Adrenal gland (tissue), 12 donors: ENCODE measurements around the gene PAGE4. TPM values are rescaled to one million over a fixed set of nuclear protein-coding genes. Genes with fewer than 3 reads are reported as not detected.

ENCODE experiments used
- DNase-seq, 7 donors: peaks; one replicate each; pipeline ENCODE4 v3.0.0-alpha.2; 2019 to 2020
- H3K27ac ChIP-seq, 5 donors: fragments of 200-600 bp; sonication (generic) in 4 of 5; 1 replicate in 3 of 5; 2 replicates in 2 of 5; pipeline versions ENCODE4 v1.5.1 to v1.8.0; 2016 to 2020; ENCODE audit warnings: mild to moderate bottlenecking in 1 of 5
- H3K27me3 ChIP-seq: fragments of 200-600 bp; 2 replicates; pipeline ENCODE4 v1.8.0; 2021
- H3K36me3 ChIP-seq, 2 donors: fragments of 200-600 bp; replicated peaks in 1 of 2; 1 replicate in 1 of 2; 2 replicates in 1 of 2; pipeline versions ENCODE4 v1.5.1 to v1.8.0; 2018 to 2022
- H3K4me1 ChIP-seq, 2 donors: fragments of 200-600 bp; replicated peaks in 1 of 2; 1 replicate in 1 of 2; 2 replicates in 1 of 2; pipeline versions ENCODE4 v1.5.1 to v1.8.0; 2018 to 2021
- H3K4me3 ChIP-seq, 4 donors: fragments of 200-600 bp; sonication (generic) in 3 of 4; one replicate each; pipeline ENCODE4 v1.5.1; 2016 to 2018
- H3K9me3 ChIP-seq, 3 donors: fragments of 200-600 bp; sonication (generic) in 1 of 3; replicated peaks in 1 of 3; 1 replicate in 2 of 3; 2 replicates in 1 of 3; pipeline versions ENCODE4 v1.5.1 to v1.8.0; 2016 to 2021
- CTCF ChIP-seq, 6 experiments: fragments of 450-650 bp in 4 of 6; fragments of 200-600 bp in 2 of 6; sonication (generic) in 1 of 6; IDR thresholded peaks; 1 replicate in 5 of 6; 2 replicates in 1 of 6; pipeline versions ENCODE4 v1.5.1 to v1.8.0; 2016 to 2021; ENCODE audit warnings: antibody characterized with exemption in 6 of 6, mild to moderate bottlenecking in 2 of 6, moderate library complexity in 1 of 6
- POLR2A ChIP-seq, 2 donors: fragments of 450-650 bp; IDR thresholded peaks; one replicate each; pipeline ENCODE4 v1.6.1; 2017; ENCODE audit warnings: antibody characterized with exemption in 2 of 2, mild to moderate bottlenecking in 2 of 2, moderate library complexity in 1 of 2
- WGBS, 4 donors: extraction: QIAGEN DNeasy Blood & Tissue Kit in 2 of 4; methylation state at CpG; one replicate each; pipeline versions ENCODE4 v1.1.5 to v1.1.7; 2013 to 2017; 5-methylcytosine and 5-hydroxymethylcytosine counted together
- intact Hi-C, 2 donors: fragments of 100-400 bp; cut with DNase I; formaldehyde crosslinking; loops; one replicate each; pipeline versions ENCODE4 v1.14.1 to v1.15.0; 2022 to 2023
- polyA plus RNA-seq, 3 donors: library from polyadenylated mRNA; stranded (reverse); fragments of 200-250 nt in 2 of 3; fragments of 350-450 nt in 1 of 3; fragmentation: Illumina TruSeq in 1 of 3; extraction: RNeasy Lipid Tissue Mini Kit (QIAGEN cat#74804) in 1 of 3; gene quantifications; one replicate each; pipeline ENCODE4 v1.2.3, GENCODE V29; 2013 to 2014
- total RNA-seq, 9 donors: library from RNA; depleted of rRNA in 4 of 9; stranded (reverse); fragments of >200 nt in 4 of 9; fragments of 120-200 nt in 1 of 9; fragmentation: NEBNext Ultra II Directional in 1 of 9; extraction: Animal tissue kit (Norgen Biotek cat#: 25700) in 1 of 9; gene quantifications; one replicate each; pipeline versions ENCODE4 v1.1.0 to v1.2.4, GENCODE V29; 2013 to 2023
- donor health status: healthy with polysubstance abuse.
- donor health status: Bipolar disorder and iron deficiency.
- donor health status: DM: yes; HTN: yes; CAD: no.
- donor health status: DM: no; HTN: no; CAD: no.
- donor health status: DM: no; HTN: no; CAD: no.
- donor health status: DM: yes; HTN: yes; CAD: no.

The PAGE4 gene
- total and polyA plus RNA-seq, 12 donors = 0.83 to 9.7 (median 3.3) TPM; not detected in 6

DNA sequence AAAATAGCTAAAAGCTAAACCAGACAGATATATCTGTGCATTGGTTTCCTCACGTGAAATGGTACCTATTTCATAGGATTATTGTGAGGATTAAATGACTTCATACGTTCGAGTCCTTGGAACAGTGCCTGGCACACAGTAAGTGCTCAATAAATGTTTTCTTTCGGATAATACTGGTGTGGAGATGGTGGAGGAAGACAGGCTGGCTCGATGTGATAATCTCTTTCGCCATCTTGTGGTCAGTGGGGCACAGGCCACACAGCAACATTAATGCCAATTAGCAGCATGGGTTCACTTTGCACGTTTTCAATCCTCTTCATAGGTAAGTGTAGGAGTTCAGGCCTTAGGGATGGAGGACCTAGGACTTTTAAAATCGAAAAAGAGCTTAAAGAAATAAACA lies 9.3 kb downstream of the PAGE4 start:
- no peaks in the 10 kb centered on the region for H3K36me3 ChIP-seq
- no peak overlapping the region for H3K4me3 ChIP-seq
- H3K9me3 ChIP-seq = no peaks in the 10 kb centered on the region
- H3K4me1 ChIP-seq = no peaks in the 10 kb centered on the region
- H3K27me3 ChIP-seq = no peaks in the 10 kb centered on the region
- peak; percentile 22 to 71 (median 29) for DNase-seq
- no peak overlapping the region for H3K27ac ChIP-seq
- TF ChIP-seq POLR2A (IDR thresholded peaks at IDR 0.05) (no peak), CTCF (IDR thresholded peaks at IDR 0.05) (peak; percentile 52 to 77 (median 62))
- WGBS, 4 donors = 8 to 15% (median 12%) methylated on average over 8 of the region's 8 CpGs
- intact Hi-C loops = no loop called here

GRCh38 chrX:49840679-49841078 lies 11.6 kb downstream of the PAGE4 start:
- peak; percentile 57 to 92 (median 74) for DNase-seq
- H3K4me1 ChIP-seq = no peaks in the 10 kb centered on the region
- no peak overlapping the region for H3K27ac ChIP-seq
- H3K4me3 ChIP-seq = no peak overlapping the region
- no peaks in the 10 kb centered on the region for H3K9me3 ChIP-seq
- TF ChIP-seq POLR2A (IDR thresholded peaks at IDR 0.05) = no peak
- peak in 5 of 6 experiments; percentile 23 to 46 (median 32) for TF ChIP-seq CTCF (IDR thresholded peaks at IDR 0.05)
- H3K27me3 ChIP-seq = no peaks in the 10 kb centered on the region
- no peaks in the 10 kb centered on the region for H3K36me3 ChIP-seq
- WGBS, 4 donors = 43 to 51% (median 46%) methylated on average over 3 of the region's 3 CpGs; no CpG with 5 or more reads in 1 of the 4 donors
- intact Hi-C loops = no loop called here

DNA sequence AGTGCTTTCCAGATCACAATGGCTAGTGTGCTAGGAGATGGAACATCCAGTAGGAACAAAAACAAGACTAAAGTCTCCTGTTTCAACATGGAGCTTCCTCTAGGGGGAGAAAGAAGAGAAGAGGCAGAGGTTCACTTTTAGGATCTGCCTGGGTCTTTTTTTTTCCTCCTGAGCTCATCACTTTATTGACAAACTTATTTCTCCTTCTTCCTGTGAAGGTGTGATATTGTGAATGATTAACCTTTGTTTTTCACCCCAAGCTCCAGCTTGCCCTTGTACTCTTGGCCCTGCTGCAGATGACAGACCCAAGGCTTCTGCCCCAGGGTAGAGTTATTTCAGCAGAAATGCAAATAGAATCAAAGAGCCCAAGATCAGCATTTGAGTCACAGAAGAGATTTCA lies 13.5 kb downstream of the PAGE4 start:
- intact Hi-C loops = no loop called here
- no peaks in the 10 kb centered on the region for H3K36me3 ChIP-seq
- TF ChIP-seq POLR2A (IDR thresholded peaks at IDR 0.05) (no peak), CTCF (IDR thresholded peaks at IDR 0.05) (no peak)
- H3K27me3 ChIP-seq = no peaks in the 10 kb centered on the region
- H3K27ac ChIP-seq = no peak overlapping the region
- H3K4me1 ChIP-seq = no peaks in the 10 kb centered on the region
- no peak overlapping the region for H3K4me3 ChIP-seq
- no peaks in the 10 kb centered on the region for H3K9me3 ChIP-seq
- DNase-seq = no peak

GRCh38 chrX:49844611-49845010 lies 15.5 kb downstream of the PAGE4 start:
- no peaks in the 10 kb centered on the region for H3K4me1 ChIP-seq
- DNase-seq = peak in 1 of 7 donors; percentile 76
- intact Hi-C loops = no loop called here
- TF ChIP-seq CTCF (IDR thresholded peaks at IDR 0.05) (no peak), POLR2A (IDR thresholded peaks at IDR 0.05) (no peak)
- no peaks in the 10 kb centered on the region for H3K9me3 ChIP-seq
- H3K27ac ChIP-seq = no peak overlapping the region
- no peak overlapping the region for H3K4me3 ChIP-seq
- 51 to 77% (median 66%) methylated on average over 8 of the region's 8 CpGs for WGBS, 4 donors
- H3K27me3 ChIP-seq = peaks cover 11% of the 10 kb centered on the region
- H3K36me3 ChIP-seq = no peaks in the 10 kb centered on the region
